GM19455 (cell line): ENCODE measurements around the gene NUDT14.

Source experiments
- ATAC-seq: cut with Tn5 transposase; IDR thresholded peaks from one replicate; pipeline ENCODE4 v1.9.1; 2021; ENCODE audit not compliant: unreplicated experiment

NUDT14 gene

DNA sequence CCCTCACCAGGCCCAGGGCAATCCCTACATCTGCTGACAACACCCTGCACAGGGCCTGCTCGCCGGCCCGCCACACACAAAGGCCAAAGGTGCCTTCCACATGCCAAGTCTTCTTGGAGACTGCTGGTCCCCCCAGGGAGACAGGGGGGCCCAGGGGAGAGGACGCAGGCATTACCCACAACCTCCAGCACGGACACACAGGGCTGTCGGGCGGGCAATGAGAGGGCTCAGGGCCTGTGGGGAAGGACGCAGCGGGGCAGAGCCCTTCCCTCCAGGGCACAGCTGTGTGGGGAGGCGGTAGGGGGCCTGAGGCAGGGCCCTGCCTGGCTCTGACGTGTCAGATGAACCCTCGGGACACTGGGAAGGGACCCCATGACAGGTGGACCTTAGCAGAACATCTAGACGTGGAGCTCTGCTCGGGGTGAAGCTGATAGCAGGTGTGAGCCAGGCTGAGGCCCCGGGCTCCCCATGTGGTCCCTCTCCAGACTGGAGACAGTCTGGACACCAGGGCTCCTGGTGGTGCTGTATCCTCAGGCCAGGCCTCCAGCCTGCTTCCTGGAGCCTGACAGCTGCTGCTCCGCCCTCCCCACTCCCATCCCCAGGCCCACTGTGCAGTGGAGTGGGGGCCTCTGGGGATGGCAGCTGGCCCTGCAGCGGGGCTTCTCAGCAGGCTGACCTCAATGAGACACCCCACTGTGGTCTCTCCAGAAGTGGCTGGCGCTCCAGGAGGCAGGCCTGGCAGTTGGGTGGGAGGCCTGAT is 31.6 kb upstream of the NUDT14 start:
- no peak for ATAC-seq

- no peak for ATAC-seq
These were observed 30.6 kb upstream of the NUDT14 start for GRCh38 chr14:105211758-105212089.

GRCh38 chr14:105211086-105211757 is 30.1 kb upstream of the NUDT14 start:
- no peak for ATAC-seq

DNA sequence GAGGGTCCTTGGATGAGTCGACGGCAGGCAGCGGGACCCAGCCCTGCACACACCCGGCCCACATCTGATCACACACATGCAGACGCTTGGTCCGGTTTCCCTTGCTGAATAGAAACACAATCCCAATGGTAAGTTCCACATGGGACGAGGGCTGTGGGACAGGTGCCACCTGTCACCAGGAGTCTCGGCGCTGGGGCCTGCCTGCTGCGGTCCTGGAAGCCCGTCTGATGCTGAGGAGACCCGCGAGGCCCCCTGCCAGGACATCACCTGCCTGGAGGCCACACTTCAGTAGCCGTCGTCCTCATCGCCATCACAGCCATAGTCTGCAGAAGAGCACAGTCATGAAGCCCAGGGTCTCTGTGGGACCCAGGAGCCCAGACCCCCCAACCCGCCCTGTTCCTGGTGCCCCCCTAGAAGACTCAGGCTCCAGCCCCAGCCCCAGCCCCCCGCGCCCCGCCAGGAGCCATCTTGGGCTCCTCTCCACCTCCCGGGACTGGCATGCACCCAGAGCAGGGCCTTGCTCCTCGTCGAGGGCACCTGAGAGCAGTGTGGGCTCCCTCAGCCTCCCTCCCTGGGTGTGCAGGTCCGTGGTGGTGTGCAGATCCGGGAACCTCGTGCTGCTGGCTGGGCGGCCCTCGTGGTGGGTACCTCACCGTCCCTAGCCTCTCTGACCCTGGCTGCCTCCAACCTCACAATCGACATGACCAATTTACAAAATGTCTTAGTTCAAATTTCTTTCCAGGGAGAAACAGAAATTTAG is 29.3 kb upstream of the NUDT14 start:
- ATAC-seq: no peak

- ATAC-seq: no peak
These were observed 28.5 kb upstream of the NUDT14 start for GRCh38 chr14:105209646-105210045.

DNA sequence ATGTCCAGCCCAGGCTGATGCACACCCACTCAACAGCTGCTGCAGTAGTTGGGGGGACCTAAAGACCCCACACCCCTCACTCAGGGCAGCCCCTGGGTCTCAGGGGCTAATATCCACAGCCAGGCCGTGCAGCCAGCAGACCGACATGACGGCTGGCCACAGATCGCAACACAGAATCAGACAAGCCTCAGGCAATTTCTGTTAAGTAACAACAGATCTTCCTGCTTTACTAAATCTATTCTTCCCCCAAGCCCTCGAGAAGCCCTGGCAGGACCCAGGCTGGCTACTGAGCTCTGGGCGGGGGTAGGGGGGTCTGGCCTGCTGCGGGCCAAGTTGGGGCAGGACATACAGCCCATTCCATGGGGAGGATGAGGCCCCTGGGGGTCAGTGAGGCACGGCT is 28.0 kb upstream of the NUDT14 start:
- no peak for ATAC-seq

DNA sequence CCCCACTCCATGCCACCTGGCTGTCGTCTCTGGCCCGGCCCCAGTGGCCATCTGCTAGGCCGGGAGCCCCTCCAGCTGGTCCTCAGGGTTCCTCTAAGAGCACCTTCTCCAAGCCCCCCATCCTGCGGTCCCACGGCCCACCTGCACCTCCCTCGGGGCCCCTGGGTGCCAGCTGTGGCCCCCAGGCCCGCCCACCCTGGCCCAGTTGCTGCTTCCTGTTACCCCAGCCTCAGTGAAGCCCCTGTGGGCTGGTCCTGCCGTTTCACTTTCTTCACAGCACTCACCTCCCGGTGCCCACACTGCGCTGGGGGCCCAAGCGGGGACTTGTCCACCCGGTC is 27.6 kb upstream of the NUDT14 start:
- no peak for ATAC-seq

GRCh38 chr14:105207996-105208737 is 27.1 kb upstream of the NUDT14 start:
- ATAC-seq: no peak

- ATAC-seq: no peak
These were observed 26.4 kb upstream of the NUDT14 start for GRCh38 chr14:105207460-105207901.

- no peak for ATAC-seq
These were observed 25.8 kb upstream of the NUDT14 start for GRCh38 chr14:105206873-105207272.

DNA sequence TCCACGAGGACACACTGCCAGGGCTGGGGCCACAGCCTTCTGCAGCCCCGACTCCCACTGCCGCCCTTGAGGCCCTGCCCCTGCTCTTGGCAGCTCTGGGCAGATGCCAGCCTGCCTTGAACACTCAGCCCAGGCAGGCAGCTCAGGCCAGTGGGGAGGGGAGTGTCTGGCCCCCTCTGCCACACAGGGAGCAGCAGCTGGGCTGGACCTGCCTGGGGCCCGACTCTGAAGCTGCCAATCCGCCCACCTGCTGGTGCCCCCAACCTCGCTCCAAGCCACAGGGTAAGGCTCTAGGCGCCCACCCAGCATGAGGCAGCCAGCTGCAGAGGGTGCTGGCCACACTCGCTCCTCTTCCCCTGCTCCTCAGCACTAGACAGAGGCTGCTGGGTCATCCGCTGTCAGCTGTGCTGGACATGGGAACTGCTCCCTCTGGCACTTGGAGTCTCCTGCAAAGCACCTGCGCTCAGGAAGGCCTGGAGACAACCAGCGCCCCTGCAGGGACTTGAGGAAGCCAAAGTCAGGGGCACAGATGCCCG is 24.6 kb upstream of the NUDT14 start:
- ATAC-seq: no peak

DNA sequence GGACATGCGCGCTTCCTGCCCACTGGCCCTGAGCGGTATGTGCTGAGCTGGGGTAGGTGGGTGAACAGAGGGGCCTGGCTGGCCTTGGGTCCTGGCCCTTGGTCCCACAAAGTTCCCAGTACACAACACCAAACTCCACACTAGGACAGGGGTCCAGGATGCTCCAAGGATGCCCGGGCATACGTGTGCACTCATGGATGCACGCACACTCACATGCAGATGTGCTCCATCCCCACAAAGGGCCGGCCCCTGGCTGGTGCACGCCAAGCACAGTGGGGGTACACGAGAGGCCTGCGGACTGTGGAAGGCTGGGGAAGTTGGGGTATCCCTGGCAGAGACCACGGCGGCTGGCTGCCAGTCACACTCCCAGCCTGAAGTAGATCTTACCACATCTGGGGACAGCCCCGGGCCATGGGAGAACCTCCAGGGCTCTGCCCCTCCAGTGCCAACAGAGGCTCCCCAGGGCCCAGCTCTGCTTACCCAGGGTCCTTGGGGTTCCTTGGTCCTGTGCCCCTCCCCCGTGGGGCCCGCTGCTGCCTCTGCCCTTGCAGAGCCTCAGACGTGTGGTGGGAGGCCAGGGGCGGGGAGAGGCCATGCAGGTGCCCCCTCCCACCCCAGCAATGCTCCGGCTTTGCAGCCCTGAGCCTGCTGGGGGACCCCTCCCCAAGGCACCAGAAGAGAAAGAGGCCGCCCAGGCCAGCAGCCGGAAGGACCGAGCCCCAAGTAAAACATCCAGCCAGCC is 24.0 kb upstream of the NUDT14 start:
- ATAC-seq: no peak

GRCh38 chr14:105204206-105204930 is 23.3 kb upstream of the NUDT14 start:
- no peak for ATAC-seq

DNA sequence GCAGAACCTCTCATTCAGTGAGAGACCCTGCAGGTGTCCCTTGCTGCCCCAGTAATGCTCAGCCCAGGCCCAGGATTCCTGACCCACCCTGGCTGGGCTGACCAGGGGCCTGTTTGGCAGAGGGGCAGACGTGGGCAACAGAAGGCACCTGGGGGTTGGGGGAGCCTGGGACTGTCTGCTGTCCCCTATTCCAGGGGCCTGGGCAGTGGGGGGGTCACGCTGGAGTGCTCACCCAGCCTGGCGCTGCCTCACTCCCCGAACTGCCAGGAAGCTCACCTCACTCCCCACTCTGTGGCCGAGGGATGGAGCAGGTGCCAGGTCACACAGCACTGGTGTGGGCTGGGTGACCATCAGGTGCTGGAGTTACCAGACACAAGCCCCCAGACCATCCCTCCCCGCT is 22.6 kb upstream of the NUDT14 start:
- ATAC-seq: no peak

GRCh38 chr14:105203057-105203531 is 22.0 kb upstream of the NUDT14 start:
- no peak for ATAC-seq

GRCh38 chr14:105201925-105202513 is 20.9 kb upstream of the NUDT14 start:
- no peak for ATAC-seq

- ATAC-seq: no peak
These were observed 20.2 kb upstream of the NUDT14 start for GRCh38 chr14:105201156-105201924.

GRCh38 chr14:105200641-105201040 is 19.5 kb upstream of the NUDT14 start:
- ATAC-seq: no peak

DNA sequence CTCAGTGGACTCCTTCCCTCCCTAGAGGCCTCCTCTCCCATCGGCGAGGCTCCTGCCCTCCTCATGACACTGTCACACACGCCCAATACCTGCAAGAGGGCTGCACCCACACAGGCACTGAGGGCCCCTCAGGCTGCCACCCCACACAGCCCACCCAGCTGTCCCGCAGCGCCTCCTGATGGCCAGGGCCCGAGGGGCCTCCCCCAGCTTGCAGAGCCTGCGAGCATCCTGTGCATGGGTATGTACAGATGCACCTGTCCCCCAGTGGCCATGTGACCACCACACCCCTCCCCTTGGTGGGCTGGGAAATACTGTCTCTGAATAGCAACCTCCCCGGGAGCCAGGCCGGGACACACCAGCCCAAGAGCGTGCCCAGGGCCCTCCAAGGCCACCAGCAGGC is 19.0 kb upstream of the NUDT14 start:
- no peak for ATAC-seq
